Stimulated activated CD4-positive, alpha-beta T cell treated with anti-CD3 and anti-CD28 coated beads, TNF-alpha, amount 100 ng/mL, for 48 hours (primary cell): ENCODE results near the gene PRKAG2.
"Not testable (repeated sequence)": the region's sequence is repeated elsewhere in the genome, so short reads cannot be mapped to it uniquely, and the experiment has no call there.

ENCODE experiments used
- DNase-seq, 3 donors: peaks; one replicate each; pipeline ENCODE4 v3.0.0-alpha.2; 2020; ENCODE audit warnings: low read depth in 3 of 3

The PRKAG2 gene

DNA sequence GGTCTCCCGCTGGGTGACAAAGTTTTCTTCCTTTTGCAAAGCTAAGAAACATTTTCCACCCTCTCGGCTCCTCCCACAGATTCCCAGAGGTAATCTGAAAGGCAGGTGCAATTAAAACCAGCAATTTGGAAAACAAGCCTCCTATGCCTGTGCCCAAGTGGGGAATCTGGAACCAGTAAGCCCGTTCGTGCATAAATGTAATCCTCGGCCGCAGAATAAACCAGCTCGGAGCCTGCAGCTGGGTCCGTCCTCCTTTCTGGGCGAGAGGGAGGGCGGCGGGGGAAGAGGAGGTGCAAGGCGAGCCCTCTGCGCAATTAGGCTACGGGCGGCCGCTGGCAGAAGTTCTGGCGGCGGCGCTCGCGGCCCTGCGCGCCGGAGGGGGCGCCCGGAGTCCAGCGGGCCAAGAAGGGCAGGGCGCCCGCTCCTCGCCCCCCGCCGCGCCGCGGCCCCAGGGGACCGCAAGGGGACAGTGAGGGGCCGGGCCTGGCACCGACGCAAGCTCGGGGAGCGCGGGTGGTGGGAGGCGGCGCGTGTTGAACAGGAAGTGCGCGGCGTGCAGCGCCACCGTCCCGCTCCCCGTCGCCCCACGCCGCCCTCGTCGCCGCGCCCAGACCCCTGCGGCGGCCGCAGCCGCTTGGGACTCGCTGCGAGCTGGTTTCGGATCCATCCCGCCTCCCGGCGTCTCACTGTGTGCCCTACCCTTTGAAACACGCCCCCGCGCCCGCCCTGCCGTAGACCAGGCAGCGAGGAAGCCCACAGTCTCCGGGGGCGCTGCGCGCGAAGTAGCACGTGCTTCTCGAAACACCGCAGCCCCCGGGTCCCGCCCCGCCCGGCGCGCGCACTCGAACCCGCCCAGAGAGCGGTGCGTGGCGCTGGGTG, at the start of gene PRKAG2:
PRKAG2 (minus strand) TSS at position 217 of the 879 bp plus-strand sequence. CDS start 495 bp downstream, outside the sequence.
- DNase-seq: peak in 2 of 3 donors; percentile 31 to 66

DNA sequence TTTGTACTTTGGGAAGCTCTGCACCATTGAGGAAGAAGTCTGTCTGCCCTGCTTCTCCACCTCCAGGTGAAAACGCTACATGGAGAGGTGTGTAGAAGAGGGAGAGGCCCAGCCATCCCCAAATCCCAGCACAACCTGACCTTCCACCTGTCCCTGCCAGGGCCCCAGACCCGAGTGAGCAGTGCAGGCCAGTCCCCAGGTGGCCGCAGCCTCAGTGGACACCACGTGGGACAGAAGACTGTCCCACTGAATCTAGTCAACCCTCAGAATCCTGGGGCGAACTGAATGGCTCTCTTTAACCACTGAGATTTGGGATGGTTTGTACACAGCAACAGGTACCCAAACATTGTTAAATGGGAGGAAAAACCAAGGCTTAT, 49.4 kb upstream of the PRKAG2 start:
- no peak for DNase-seq

DNA sequence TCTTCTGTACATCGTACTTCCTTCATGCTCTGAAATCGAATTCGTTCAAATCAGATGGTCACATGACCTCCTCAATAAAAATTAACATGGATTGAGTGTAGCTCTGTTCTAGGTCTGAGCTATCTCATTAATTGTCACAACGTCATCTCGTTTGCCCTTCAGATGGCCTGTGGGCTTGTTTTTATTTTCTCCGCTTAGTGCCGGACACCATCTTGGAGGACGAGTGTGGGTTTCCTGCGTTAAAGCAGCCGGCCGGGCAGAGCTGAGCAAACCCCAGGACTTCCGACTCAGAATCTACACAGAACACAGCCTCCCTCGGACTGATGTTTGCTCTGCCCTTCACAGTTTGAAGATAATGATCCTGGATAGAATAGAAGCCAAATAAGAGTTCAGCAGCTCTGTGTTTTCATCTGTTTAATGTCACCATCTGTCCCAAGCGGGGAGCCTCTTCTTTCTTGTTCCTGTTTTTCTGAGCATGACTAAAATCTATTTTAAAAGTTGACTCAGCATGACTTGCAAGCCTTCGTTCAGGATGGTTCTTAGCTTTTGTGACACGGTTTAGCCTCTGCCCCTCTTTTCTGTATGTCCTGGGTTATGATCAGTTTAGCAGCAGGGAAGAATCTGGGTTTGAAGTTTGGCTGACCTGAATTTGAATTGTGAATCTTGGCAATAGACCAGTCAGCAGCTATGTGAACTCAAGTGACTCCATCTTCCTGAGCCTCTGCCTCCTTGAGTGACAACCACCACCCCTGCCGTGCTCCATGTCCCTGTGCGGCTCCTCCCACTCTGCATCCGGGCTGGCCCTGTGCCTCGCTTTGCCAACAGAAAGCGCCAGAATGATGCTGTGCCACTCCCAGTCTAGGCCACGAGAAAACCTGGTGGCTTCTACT, 48.8 kb upstream of the PRKAG2 start:
- DNase-seq: peak in 1 of 3 donors; percentile 7

DNA sequence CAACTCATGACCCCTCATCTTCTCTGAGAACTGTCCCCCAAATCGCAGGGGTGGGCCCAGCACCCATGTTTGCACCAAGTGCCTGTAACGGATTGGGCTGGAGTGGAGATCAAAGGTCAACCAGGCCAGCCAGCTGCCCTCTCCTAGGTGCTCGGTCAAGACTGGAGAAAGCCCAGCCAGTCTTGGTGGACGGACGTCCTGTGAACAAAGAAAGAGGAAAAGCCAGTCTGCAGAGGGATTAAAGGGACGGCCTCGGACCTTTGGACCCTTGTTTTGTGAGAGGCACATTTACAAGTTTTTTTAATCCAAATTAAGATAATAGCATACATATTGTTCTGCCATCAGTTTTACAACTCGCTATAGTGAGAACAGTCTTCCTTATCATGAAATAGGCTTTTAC, 47.6 kb upstream of the PRKAG2 start:
- no peak for DNase-seq

DNA sequence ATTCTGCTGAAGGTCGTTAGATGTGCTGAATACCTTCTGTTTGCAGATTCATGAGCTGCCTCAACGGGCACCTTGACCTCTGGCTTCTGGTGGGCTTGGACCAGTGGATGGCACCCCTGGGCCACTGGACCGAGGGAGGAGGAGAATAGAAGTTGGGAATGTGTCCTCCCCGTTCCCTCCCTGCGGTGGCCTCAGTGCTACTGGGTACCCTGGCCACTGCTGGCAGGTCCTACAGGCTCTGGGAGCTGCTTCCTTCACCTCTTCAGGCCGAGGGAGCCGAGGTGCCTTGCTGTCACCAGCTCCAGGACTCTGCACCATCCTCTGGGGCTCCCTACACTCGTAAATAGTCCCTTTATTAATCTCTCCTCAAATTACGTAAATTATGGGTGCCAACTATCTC, 47.1 kb upstream of the PRKAG2 start:
- DNase-seq: no peak

DNA sequence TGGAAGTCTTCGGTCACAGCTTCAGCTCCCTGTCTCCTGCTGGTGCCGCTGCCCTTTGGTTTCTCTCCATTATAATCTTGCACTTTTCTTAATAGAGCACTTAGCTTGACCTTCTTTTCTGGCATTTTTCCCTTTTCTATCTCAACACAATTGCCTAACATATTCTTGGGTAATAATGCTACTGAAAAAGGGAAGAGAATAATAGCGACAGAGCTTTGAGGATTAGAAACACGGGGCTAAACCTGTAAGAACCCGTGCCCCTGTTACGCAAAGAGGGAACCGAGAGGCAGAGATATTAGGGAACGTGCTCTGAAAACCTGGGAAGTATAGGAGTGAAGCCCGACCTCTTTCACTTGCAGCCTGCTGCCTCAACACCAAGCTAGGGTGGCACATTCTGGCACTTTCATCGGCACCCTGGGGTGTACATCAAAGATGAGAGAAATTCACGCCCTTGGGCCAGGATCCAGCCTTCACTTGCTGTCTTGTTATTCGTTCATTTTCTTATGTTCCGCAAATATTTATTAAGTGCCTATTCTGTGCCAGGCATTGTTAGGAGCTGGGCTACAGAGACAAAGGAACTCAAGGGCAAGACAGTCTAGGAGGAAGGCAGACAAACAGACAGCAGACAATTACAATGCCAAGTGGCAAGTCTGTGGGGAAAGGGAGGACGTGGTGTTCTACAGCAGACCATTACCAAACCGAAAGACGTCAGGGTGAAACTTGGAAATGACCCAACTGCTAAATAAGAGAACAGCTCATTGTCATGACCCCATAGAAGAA, 46.4 kb upstream of the PRKAG2 start:
- no peak for DNase-seq

DNA sequence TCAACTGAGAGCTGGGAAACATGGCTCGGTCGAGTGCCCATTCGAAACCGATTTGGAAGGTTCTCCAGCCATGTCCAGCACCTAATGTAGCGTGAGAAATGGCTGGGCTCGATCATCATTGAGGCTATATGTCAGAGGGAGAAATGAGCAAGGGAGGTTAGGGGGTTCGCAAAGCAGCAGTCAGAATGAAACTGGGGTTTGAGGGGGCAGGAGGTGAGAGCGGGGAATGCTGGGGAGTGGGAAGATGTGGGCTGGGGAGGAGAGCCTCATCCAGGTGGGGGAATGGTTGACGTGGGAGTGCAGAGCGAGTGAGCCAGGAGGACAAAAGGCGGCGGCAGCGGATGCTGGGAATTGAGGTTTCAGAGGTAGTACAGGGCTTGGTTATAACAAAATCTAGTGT, 44.5 kb upstream of the PRKAG2 start:
- DNase-seq: no peak

DNA sequence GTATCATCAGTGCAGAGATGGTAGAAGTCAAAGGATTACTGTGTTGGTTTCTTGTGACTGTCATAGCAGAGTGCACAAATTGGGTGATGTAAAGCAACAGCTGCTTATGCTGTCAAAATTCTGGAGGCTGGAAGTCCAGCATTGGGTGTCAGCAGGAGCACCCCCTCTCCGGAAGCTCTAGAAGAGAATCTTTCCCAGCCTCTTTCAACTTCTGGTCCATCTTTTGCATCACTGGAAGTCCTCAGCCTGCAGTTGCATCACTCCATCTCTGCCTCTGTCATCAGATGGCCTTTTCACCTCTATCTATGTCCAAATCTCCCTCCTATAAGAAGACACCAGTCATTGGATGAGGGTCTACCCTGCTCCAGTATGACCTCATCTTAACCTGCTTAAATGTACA, 43.6 kb upstream of the PRKAG2 start:
- DNase-seq: no peak

DNA sequence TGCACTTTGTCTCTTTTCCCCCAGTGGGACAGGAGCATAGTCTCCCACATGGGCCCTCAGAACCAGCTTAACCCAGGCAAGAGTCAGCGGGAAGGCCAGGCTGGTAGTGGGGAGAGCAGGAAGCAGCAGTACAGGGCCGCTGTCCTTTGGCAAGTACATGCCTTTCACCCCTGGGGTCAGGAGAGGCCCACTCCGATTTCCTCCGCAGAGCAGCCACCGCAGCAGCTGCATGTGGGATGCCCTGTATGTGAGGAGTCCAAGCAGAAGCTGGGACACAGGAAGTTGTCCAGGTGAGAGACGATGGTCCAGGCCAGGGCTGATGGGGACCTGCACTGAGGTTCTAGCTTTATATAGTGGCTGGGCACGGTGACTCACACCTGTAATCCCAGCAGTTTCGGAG, 42.7 kb upstream of the PRKAG2 start:
- no peak for DNase-seq

DNA sequence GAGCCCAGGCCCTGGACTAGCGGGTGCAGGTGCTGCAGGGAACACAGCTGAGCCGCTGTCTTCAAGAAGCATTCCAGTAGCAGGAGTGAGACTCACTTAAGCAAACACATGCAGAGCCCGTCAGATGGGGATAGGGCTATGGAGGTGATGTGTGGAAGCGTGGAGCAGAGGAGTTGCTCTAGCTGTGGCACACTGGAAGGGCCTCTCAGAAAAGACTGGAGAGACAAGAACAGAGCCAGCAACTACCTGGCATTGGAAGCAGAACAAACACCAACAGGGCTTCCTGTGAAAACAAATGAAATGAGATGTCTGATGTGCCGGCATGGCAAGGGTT, 41.6 kb upstream of the PRKAG2 start:
- DNase-seq: no peak

DNA sequence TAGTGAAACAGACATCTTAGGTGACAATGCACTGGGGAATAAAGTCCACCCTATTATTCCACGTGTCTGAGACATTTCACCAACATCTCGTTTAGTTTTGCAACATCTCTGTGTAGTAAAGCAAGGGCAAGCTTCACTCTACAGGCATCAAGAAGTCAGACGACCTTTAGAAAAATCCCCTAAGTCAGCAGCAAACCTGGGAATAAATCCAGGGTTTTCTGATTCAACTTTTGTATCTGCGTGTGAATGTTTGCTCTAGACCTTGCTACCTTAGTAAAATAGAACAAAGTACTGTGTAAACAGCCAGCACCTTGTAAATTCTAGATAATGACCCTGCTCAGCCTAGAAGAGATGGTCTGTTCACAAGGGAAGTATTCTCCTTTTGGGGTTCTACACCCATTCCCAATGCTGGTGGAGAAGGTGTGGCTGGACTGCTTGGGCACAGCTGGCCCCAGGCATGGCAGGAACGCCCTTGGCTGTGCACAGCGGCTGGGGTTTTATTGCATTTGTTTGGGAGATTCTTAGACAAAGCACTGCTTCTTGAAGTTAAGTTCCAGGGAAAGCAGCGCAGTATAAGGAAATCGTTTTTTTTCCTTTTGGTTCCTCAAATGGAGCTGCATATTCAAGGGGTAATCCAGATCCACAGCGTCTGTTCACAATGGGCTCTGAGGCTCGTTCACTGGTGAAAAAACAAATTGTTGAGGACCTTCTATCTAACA, 41.0 kb upstream of the PRKAG2 start:
- DNase-seq: no peak

DNA sequence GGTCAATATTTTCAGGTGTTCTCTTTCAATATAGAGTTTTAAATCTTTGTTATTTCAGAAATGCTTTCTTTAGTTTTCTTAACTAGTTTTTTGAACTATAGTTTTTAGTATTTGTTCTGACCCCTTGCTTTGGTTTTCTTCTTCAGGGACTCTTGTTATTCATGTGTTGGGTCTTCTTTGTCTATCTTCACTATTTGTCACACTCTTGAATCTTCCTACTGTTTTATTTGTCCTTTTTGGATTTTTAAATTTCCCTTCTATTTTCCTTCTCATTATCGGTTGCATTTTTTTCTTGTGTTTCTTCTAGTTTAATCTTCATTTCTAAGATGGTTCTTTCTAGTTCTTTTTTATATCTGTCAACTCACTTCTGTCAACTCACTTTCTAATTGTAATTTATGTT, 37.1 kb upstream of the PRKAG2 start:
- no peak for DNase-seq

DNA sequence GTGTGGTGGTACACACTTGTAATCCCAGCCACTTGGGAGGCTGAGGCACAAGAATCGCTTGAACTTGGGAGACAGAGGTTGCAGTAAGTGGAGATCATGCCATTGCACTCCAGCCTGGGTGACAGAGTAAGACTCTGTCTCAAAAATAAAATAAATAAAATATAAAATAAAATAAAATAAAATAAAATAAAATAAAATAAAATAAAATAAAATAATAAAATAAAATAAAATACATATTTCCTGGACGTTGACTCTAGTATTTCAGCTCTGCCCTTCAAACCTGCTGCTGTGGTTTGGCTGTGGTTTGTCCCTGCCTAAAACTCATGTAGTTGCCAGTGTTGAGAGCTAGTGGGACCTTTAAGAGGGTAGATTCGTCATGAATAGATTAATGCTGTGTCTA, 33.7 kb upstream of the PRKAG2 start:
- not testable (repeated sequence) for DNase-seq

DNA sequence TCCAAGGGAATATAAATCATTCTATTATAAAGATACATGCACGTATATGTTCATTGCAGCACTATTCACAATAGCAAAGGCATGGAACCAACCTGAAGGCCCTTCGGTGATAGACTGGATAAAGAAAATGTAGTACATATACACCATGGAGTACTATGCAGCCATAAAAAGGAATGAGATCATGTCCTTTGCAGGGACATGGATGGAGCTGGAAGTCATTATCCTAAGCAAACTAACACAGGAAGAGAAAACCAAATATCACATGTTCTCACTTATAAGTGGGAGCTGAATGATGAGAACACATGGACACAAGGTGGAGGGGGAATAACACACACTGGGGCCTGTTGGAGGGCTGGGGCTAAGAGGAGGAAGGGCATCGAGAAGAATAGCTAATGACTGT, 30.2 kb upstream of the PRKAG2 start:
- not testable (repeated sequence) for DNase-seq

DNA sequence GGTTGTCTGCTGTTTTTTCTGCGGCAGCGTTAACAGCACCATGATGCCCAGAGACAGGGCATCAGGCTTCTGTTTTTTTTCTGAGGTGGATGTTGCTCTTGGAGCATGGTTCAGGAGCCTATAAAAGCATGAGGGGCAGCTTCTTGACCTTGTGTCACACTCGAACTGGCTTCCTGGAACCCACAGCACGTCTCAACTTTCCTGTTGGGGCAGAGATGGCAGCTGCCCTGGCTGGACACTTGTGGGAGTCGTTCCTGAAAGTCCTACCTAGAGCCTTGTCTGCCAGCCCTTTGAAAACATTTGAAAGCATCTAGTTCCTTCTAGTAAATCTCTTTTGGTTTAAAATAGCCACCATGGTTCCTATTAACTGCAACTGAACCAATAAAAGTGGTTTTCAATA, 28.9 kb upstream of the PRKAG2 start:
- no peak for DNase-seq

DNA sequence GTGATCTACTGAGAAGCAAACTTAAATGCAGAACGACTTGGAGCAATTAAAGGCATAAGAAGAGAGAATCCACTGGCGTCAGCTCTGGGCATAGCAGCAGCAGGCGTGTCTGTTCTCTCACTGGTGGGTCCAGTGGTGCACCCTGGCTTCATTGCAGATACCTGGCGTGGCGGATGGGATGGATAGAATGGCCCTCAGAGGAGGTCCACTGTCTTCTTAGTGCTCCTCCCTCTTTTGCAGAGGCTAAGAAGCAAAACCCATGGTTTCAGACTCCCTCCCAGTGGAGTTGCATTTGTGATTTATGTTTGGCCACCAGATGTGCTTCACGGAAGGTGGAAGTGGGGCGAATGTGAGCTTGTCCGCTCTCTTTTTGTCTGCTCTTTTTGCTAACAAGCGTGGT, 28.4 kb upstream of the PRKAG2 start:
- no peak for DNase-seq

DNA sequence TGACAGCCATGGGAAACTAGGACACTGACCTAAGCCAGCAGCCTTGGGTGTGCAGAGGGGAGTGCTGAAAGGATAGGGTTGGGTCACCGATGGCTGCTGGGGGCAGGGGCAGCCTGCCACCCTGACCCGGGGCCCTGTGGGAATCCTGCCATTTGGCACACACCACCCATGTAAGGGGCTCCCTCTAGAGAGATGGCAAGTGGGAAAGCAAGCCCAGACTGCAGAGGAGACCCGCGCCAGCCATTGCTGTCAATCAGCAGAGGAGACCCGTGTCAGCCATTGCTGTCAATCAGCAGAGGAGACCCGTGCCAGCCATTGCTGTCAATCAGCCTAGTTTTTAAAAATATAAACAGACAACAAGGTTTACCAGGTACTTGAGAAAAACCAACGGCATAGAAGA, 27.4 kb upstream of the PRKAG2 start:
- DNase-seq: no peak

DNA sequence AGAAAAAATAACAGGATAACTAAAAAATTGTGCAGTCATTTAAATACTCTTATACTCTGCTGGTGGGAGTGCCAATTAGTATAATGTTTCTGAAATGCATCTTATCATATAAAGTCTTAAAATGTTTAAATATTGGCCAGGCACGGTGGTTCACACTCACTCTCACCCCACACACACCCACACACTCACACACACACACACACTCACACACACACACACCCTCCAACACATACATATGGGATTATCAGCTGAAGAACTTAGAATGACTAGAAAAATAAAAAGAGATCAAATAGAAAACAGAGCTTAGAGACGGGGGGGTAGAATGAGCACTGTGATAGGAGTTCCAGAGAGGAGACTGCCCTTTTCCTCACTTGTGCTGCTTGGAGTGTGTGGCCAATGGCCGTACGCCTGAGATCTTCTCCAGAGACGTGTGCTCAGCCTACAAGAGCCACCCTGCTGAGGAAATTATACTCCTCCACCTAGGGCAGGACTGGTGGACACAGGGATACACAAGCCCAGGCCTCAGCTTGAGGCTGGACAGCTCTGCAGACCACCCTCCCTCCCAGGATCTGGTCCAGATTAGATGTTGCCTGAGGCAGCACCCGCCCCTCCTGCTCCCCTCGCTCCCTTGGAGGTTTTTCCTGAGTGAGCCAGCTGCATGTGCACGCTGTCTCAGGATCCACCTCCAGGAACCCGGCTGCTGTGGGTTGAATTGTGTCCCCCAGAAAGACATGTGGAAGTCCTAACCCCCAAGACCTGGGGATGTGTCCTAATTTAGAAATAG, 26.5 kb upstream of the PRKAG2 start:
- DNase-seq: no peak

DNA sequence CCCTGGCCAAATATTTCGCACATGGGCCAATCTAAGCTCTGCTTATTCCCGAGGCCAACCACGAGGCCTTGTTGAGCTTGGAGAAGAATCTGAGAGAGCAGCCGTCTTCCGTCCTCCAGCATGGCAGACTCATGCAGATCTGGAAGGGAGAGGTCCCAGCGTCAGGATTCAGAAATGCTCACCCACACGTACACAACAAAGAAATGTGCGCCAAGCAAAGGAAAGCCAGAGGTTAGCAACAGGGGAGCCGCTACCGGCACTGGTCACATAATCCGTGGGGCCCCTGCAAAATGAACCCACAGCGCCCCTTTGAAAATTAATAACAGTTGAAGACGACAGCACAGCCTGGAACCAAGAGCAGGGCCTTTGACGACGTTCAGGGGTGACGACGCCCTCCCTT, 25.4 kb upstream of the PRKAG2 start:
- no peak for DNase-seq

DNA sequence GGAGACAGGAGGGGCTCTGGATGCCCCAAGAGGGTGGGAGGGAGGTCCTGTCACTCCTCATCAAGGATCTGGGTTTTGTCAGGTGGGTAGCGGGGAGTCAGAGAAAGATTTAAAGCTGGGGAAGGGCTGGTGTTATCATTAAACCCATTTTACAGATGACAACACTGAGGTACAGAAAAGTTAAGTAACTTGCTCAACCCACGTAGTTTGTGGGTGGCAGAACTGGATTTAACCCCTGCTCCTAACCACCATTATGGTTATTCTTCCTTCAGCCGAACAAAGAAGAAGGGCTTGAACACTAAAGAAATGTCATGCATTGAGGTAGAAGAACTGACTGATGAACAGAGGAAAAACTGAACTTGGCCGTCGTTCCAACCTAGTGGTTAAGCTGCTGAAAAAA, 24.9 kb upstream of the PRKAG2 start:
- DNase-seq: no peak
